GM19193 (cell line): ENCODE measurements around the gene NOXA1.

Experiments
- POLR2A ChIP-seq: IDR thresholded peaks from 4 replicates; pipeline ENCODE4 v1.6.1; 2011; ENCODE audit not compliant: insufficient read depth, insufficient read length; ENCODE audit errors: extremely low read depth

Gene NOXA1

DNA sequence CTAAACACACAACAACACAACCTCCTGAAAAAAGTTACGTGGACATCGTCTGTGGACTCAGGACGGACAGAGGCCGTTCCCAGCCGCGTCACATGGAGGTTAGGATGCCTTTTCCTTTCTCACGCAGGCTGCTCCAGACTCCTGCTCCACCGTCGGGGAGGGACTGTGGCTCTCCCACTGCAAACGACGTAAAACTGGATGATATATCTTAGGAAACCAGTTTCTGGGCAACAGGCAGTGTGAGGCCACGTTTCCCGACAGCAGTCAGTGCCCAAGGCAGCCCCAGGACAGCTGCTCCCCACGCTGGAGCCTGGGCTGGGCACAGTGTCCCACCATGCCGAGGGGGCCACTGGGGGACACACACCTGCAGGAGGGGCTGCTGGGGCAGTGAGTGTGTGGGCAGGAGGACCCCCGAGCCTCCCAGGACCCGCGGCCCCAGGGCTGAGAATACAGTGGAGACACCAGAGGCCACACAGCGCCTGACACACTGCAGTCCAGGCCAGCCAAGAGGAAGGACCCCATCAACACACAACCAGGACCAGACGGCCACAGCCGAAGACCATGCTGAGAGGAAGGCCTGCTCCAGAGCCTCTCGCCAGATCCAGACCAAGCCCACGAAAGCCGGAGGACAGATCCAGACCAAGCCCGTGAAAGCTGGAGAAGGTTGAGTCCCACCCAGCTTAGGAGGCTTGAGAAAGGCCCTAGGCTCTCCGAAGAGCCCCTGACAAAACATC lies 26.4 kb upstream of the NOXA1 start:
- no peak for TF ChIP-seq POLR2A

DNA sequence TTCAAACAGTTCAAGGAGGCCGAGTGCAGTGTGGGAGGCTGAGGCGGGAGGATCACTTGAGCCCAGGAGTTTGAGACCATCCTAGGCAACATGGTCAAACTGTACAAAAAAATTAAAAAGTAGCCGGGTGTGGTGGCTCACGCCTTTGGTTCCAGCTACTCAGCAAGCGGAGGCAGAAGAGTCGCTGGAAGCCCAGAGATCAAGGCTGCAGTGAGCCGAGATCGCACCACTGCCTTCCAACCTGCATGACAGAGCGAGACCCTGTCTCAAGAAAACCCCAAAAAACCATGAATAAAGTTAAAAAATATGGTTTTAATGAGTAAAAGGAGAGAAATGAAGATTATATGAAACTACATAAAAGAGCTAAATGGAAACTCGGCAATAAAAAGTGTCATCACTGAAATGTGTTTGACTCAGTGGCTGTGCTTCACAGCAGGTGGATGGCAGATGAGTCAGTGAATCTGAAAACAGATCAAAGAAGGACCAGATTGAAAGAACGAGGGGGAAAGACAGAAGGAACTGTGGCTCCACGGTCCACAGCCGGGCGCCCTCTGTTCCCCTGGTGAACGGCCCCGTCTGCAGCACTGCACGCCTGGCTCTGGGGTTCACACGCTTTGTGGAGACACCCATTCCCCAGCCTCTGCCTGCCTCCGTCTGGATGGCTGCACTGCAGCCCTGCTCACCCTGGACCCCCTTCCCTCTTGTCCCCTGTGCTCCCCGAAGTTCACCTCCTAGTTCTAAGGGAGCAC lies 25.3 kb upstream of the NOXA1 start:
- TF ChIP-seq POLR2A, result no peak

DNA sequence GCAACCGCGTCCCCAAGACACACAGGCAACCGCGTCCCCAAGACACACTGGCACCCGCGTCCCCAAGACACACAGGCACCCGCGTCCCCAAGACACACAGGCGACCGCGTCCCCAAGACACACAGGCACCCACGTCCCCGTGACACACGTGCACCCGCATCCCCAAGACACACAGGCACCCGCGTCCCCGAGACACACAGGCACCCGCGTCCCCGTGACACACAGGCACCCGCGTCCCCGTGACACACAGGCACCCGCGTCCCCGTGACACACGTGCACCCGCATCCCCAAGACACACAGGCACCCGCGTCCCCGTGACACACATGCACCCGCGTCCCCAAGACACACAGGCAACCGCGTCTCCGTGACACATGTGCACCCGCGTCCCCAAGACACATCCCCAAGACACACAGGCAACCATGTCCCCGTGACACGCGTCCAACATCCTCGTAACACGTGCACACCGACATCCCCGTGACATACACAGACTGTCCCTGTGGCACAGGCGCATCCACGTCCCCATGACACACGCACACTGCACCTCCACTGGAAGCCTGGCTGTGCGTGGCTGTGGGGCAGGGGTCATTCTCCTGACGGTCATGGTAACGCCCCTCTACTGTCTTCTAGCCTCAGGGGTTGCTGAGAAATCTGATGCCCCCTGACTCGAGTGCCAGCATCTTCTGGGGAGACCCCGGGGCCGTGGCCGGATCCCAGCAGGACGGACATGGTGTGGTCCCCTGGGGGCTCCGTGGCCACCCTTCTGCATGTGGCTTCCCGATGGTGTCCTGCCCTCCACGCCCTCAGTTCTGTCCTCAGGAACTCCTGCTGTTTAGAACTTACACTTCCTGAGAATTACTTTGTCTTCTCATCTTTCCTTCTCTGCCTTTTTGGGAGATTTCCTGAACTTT lies 24.4 kb upstream of the NOXA1 start:
- no peak for TF ChIP-seq POLR2A

DNA sequence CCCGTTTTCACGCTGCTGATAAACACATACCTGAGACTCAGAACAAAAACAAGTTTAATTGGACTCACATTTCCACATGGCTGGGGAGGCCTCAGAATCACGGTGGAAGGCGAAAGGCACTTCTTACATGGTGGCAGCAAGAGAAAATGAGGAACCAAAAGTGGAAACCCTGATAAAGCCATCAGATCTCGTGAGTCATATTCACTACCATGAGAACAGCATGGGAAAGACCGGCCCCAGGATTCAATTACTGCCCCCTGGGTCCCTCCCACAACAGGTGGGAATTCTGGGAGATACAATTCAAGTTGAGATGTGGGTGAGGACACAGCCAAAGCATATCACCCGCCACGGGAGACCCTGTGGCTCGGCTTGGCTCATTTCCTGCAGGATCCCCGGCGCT lies 20.4 kb upstream of the NOXA1 start:
- TF ChIP-seq POLR2A, result no peak

GRCh38 chr9:137403269-137403668 lies 19.9 kb upstream of the NOXA1 start:
- no peak for TF ChIP-seq POLR2A

GRCh38 chr9:137404961-137405567 lies 18.1 kb upstream of the NOXA1 start:
- no peak for TF ChIP-seq POLR2A

DNA sequence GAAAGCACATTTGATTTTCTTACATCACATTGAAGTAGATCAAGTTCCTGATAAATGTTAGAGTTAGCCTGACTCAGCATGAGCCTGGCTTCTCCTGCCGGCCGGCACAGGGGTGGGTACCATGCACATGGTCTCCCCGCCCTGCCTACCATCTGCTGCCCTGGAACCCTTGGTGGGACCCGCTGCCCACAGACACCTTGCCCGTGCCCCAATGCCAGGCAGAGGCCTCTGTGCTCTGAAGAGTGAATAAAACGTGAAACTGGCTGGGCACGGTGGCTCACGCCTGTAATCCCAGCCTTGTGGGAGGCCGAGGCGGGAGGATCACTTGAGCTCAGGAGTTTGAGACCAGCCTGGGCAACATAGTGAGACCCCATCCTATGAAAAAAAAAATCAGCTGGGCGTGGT lies 17.5 kb upstream of the NOXA1 start:
- no peak for TF ChIP-seq POLR2A

DNA sequence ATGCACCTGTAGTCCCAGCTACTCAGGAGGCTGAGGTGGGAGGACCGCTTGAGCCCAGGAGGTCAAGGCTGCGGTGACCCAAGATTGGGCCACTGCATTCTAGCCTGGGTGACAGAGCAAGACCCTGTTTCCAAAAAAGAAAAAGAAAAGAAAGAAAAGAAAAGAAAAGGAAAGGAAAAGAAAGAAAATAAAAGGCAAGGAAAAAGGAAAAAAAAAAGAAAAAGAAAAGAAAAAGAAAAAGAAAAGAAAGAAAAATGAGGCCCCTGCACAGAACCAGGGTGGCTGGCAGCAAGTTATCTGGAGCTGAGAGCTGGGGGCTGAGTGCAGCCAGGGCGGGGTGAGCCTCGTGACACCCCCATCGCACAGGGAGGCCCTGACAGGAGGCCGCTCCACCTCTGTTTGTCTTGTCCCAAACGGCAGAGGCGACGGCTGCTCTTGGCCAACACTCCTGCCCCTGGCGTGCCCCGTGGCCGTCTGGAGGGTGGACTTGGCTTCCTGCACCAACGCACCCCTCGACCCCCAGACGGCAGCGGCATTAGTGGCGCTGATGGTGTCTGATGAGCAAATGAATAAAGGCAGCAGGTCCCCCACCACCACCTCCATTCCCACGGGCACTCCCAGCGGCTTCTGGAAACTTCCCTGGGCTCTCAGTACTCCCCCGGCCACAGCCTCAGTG lies 17.0 kb upstream of the NOXA1 start:
- no peak for TF ChIP-seq POLR2A

DNA sequence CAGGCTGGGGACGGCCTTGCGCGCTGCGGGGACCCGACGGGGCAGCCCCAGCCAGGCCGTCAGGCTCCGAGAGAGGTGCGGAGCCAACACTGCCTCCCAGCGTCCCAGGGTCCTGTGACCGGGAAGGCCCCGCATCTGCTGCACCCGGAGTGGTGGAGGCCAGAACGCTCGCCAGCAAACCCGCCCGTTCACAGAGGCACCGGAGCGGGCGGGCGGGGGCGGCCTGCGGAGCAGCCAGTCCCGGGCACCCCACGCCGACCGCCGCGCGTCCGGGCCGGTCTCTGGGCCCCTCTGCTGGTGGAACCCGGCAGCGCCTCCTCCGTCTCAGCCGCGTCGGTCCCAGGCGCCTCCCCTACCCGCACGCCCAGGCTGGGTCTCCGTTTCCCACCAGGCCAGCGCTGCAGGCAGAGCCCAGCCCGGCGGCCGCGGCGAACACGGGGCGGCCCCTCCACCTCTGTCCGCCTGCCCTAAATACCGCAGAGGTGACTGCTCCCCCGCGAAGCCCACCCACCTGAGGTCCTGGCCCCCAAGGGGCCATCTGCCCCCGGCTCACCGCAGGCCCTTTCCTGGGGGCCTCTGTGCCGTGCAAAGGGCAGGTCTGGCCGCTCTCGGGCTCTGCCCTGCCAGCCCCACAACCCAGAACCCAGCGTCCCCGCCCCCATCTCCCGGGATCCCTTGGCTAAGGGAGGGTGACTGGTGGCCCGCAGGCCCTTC lies 16.2 kb upstream of the NOXA1 start:
- TF ChIP-seq POLR2A, result no peak

- no peak for TF ChIP-seq POLR2A
Measured at GRCh38 chr9:137407590-137408300, 15.4 kb upstream of the NOXA1 start.

GRCh38 chr9:137408651-137409405 lies 14.4 kb upstream of the NOXA1 start:
- TF ChIP-seq POLR2A, result no peak

- no peak for TF ChIP-seq POLR2A
Measured at GRCh38 chr9:137409515-137409914, 13.7 kb upstream of the NOXA1 start.

DNA sequence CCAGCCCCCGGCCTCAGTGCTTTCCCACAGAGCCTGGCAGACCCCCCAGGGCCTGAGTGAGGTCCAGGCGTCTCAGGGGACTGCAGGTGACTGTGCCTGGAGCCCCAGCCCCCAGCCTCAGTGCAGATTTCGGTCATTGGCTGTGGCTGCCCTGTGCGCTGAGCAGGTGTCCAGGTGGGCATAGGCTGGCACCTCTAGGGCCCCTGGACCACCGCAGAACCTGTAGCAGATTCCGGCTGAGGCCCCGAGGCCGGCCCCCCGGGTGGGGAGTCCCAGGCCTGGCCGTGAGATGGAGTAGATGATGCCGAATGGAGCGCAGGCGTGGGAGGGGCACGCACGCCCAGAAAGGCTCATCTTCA lies 12.3 kb upstream of the NOXA1 start:
- TF ChIP-seq POLR2A, result no peak

DNA sequence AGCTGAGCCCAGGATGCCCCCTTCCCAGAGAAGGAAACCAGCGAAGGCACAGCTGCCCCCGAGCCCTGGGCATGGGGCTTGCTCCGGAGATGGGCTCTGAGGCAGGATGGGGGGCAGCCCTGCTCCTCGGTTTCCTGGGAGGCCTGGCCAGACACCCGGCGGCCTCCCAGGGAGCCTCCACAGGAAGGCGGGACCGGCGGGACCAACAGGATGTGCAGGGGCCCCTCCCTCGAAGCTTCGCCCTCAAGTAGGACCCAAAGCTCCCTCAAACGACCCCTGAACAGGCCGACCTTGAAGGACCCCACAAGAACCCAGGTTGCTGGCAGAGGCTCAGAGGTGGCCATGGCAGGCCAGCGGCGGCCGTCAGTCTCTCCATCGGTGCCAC lies 11.9 kb upstream of the NOXA1 start:
- TF ChIP-seq POLR2A, result no peak
